ENCODE results near the gene SYCP2L. TPM values are rescaled to one million over a fixed set of nuclear protein-coding genes. Genes with fewer than 3 reads are reported as not detected.
A peak's percentile ranks its signal among the peaks of the same experiment; 100 is the strongest.

Gene SYCP2L
- total and polyA plus RNA-seq, 2 experiments from 2014 or later: 10.5 to 11.0 TPM

- Histone ChIP-seq H3K4me1 (ENCODE audit: insufficient read depth) (peaks cover 4% of the 10 kb centered on the region), H3K27ac (ENCODE audit: low read depth) (no peak overlapping the region), H4K20me1 (replicated peaks; ENCODE audit: insufficient read depth) (0 out of 2 replicates have a peak, but pooled peaks cover 3% of the 10 kb centered on the region), H3F3A (replicated peaks; ENCODE audit: low read depth) (no peaks in the 10 kb centered on the region), H3K27me3 (ENCODE audit: insufficient read depth) (no peaks in the 10 kb centered on the region), H3K4me2 (no peak overlapping the region), H2AFZ (no peak overlapping the region), H3K36me3 (ENCODE audit: insufficient read depth) (no peaks in the 10 kb centered on the region), H3K79me2 (replicated peaks; ENCODE audit: insufficient read depth) (no peaks in the 10 kb centered on the region), H3K9me2 (ENCODE audit: insufficient read depth) (no peaks in the 10 kb centered on the region), H3K4me3 (no peak overlapping the region)
- DNase-seq (ENCODE audit: low spot score): no peak
- Mint-ChIP-seq H3K4me3 (no peak overlapping the region), H3K9me3 (no peaks in the 10 kb centered on the region), H3K27me3 (ENCODE audit: insufficient read depth, low read depth, poor library complexity) (peaks cover 2% of the 10 kb centered on the region), H3K36me3 (ENCODE audit: low read depth) (no peaks in the 10 kb centered on the region), H3K27ac (no peak overlapping the region), H3K4me1 (peaks cover 4% of the 10 kb centered on the region; the same call in 2 of the 3 replicates)
- TF ChIP-seq NANOG (IDR thresholded peaks at IDR 0.05; ENCODE audit: borderline replicate concordance) (no peak), JUNB (IDR thresholded peaks at IDR 0.05; ENCODE audit: unreplicated experiment) (no peak), STAT1 (IDR thresholded peaks at IDR 0.05; ENCODE audit: unreplicated experiment) (no peak)
- no peak for ATAC-seq
Measured at GRCh38 chr6:10843554-10843953, 43.3 kb upstream of the SYCP2L start.

GRCh38 chr6:10847684-10848083, 39.2 kb upstream of the SYCP2L start:
- no peak overlapping the region for H2AFZ ChIP-seq

More at GRCh38 chr6:10847684-10848083, 39.2 kb upstream of the SYCP2L start:
- 0 out of 2 replicates have a peak, but pooled peaks cover 3% of the 10 kb centered on the region for H4K20me1 ChIP-seq (replicated peaks; ENCODE audit: insufficient read depth)
- TF ChIP-seq ZNF462 (CRISPR knock-in tag; IDR thresholded peaks at IDR 0.05) (no peak), CTCF (conservative IDR thresholded peaks at IDR 0.05; ENCODE audit: low read depth in 2 of 2) (peak in 1 of 2 experiments; percentile 57; a peak in 3 of 4 replicates), ZNF331 (CRISPR knock-in tag; IDR thresholded peaks at IDR 0.05; ENCODE audit: low read depth) (no peak), ZNF114 (CRISPR knock-in tag; IDR thresholded peaks at IDR 0.05) (no peak), CREB1 (CRISPR knock-in tag; IDR thresholded peaks at IDR 0.05; ENCODE audit: low read depth) (no peak), ETS1 (IDR thresholded peaks at IDR 0.05) (no peak), EZH2 (IDR thresholded peaks at IDR 0.05; ENCODE audit: low read depth, unreplicated experiment) (no peak), NANOG (IDR thresholded peaks at IDR 0.05; ENCODE audit: borderline replicate concordance) (no peak)
- no peak overlapping the region for H3K27ac ChIP-seq (ENCODE audit: low read depth)
- ATAC-seq (no peak), DNase-seq (ENCODE audit: low spot score) (peak; percentile 27)
- Mint-ChIP-seq H3K9me3 (no peaks in the 10 kb centered on the region; the same call in 2 of the 3 replicates), H3K4me3 (no peak overlapping the region), H3K27me3 (ENCODE audit: insufficient read depth, low read depth, poor library complexity) (peaks cover 3% of the 10 kb centered on the region), H3K4me1 (no peaks in the 10 kb centered on the region), H3K27ac (no peak overlapping the region), H3K36me3 (ENCODE audit: low read depth) (no peaks in the 10 kb centered on the region)
- no peaks in the 10 kb centered on the region for H3K36me3 ChIP-seq (ENCODE audit: insufficient read depth)
- H3K79me2 ChIP-seq (replicated peaks; ENCODE audit: insufficient read depth): no peaks in the 10 kb centered on the region
- no peaks in the 10 kb centered on the region for H3F3A ChIP-seq (replicated peaks; ENCODE audit: low read depth)
- H3K9me2 ChIP-seq (ENCODE audit: insufficient read depth): no peaks in the 10 kb centered on the region
- H3K4me3 ChIP-seq: no peak overlapping the region
- no peaks in the 10 kb centered on the region for H3K4me1 ChIP-seq (ENCODE audit: insufficient read depth)
- no peak overlapping the region for H3K4me2 ChIP-seq
- H3K27me3 ChIP-seq (ENCODE audit: insufficient read depth): no peaks in the 10 kb centered on the region
